Astrocyte (in vitro differentiated cells and primary cell): ENCODE data around the gene RAB30.

Experiments used
- EZH2 ChIP-seq: IDR thresholded peaks from 2 replicates; pipeline ENCODE4 v1.6.1; 2012; ENCODE audit warnings: mild to moderate bottlenecking, low read length, inconsistent platforms; ENCODE audit not compliant: insufficient read depth
- TF ChIP-seq, protein P1 (sequence below): IDR thresholded peaks from 2 replicates; pipeline ENCODE4 v1.5.1; 2011; ENCODE audit warnings: low read depth, mild to moderate bottlenecking, inconsistent platforms, low read length, moderate library complexity; ENCODE audit not compliant: insufficient read depth

DNA sequence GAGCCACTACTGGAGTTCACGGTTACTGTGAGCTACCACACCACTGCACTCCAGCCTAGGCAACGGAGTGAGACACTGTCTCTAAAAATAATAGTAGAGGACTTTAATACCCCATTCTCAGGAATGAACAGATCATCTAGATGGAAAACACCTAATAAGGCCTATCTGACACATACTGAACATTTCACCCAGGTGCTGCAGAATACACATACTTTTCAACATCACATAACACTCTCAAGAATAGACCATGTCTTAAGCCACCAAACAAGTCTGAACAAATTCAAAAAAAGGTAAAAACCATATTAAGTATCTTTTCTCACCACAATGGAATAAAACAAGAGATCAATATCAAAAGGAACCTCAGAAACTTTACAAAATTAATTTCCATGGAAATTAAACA, 132.2 kb downstream of the RAB30 start:
- TF ChIP-seq, protein P1, sequence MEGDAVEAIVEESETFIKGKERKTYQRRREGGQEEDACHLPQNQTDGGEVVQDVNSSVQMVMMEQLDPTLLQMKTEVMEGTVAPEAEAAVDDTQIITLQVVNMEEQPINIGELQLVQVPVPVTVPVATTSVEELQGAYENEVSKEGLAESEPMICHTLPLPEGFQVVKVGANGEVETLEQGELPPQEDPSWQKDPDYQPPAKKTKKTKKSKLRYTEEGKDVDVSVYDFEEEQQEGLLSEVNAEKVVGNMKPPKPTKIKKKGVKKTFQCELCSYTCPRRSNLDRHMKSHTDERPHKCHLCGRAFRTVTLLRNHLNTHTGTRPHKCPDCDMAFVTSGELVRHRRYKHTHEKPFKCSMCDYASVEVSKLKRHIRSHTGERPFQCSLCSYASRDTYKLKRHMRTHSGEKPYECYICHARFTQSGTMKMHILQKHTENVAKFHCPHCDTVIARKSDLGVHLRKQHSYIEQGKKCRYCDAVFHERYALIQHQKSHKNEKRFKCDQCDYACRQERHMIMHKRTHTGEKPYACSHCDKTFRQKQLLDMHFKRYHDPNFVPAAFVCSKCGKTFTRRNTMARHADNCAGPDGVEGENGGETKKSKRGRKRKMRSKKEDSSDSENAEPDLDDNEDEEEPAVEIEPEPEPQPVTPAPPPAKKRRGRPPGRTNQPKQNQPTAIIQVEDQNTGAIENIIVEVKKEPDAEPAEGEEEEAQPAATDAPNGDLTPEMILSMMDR: no peak
- no peak for TF ChIP-seq EZH2
